Measurements from ENCODE around the gene PTPRF. TPM values are rescaled to one million over a fixed set of nuclear protein-coding genes. Genes with fewer than 3 reads are reported as not detected.

PTPRF gene
- total RNA-seq, 2 experiments from 2014 or later = 3.8 to 4.5 TPM

GRCh38 chr1:43536196-43536863, 5.6 kb downstream of the PTPRF start:
- no peak for TF ChIP-seq CTCF (IDR thresholded peaks at IDR 0.05)
- no peaks in the 10 kb centered on the region for H3K9me3 Mint-ChIP-seq
- no peak for ATAC-seq
- peaks cover 13% of the 10 kb centered on the region for H3K4me1 Mint-ChIP-seq (ENCODE audit: low read depth)
- H3K27ac Mint-ChIP-seq = no peak overlapping the region
- ChIA-PET CTCF (interaction anchor here (0.8 to 3.9 kb wide), 3 partner anchors 18 to 398 kb away, joined by 3 to 11 read pairs (median 3); partner anchors contain the start of gene ARTN), POLR2A (no interaction called here)
- no peak overlapping the region for H3K4me3 Mint-ChIP-seq
- peaks cover 14% of the 10 kb centered on the region for H3K27me3 Mint-ChIP-seq
- DNase-seq = no peak
- peaks cover 2% of the 10 kb centered on the region for H3K36me3 Mint-ChIP-seq (ENCODE audit: low read depth)
- intact Hi-C loops (cut with micrococcal nuclease) = no loop called here

- no peak for DNase-seq
- no peak overlapping the region for H3K27ac Mint-ChIP-seq
- no peak for TF ChIP-seq CTCF (IDR thresholded peaks at IDR 0.05)
- ChIA-PET POLR2A (no interaction called here), CTCF (interaction anchor here (1.0 kb wide), 1 partner anchor 25 kb away, joined by 3 read pairs; no protein-coding TSS in a partner anchor)
- H3K4me1 Mint-ChIP-seq (ENCODE audit: low read depth) = peaks cover 10% of the 10 kb centered on the region
- no peak overlapping the region for H3K4me3 Mint-ChIP-seq
- peaks cover 11% of the 10 kb centered on the region for H3K27me3 Mint-ChIP-seq
- no peaks in the 10 kb centered on the region for H3K9me3 Mint-ChIP-seq
- no peak for ATAC-seq
- no peaks in the 10 kb centered on the region for H3K36me3 Mint-ChIP-seq (ENCODE audit: low read depth)
- intact Hi-C loops (cut with micrococcal nuclease) = no loop called here
Measured at GRCh38 chr1:43536864-43537358, 6.2 kb downstream of the PTPRF start.

- H3K36me3 Mint-ChIP-seq (ENCODE audit: low read depth) = no peaks in the 10 kb centered on the region
- H3K27me3 Mint-ChIP-seq = peaks cover 5% of the 10 kb centered on the region
- H3K4me1 Mint-ChIP-seq (ENCODE audit: low read depth) = peaks cover 10% of the 10 kb centered on the region
- POLR2A ChIA-PET = no interaction called here
- H3K27ac Mint-ChIP-seq = no peak overlapping the region
- H3K9me3 Mint-ChIP-seq = no peaks in the 10 kb centered on the region
- TF ChIP-seq CTCF (IDR thresholded peaks at IDR 0.05) = no peak
- CTCF ChIA-PET = no interaction called here
- intact Hi-C loops (cut with micrococcal nuclease) = no loop called here
- ATAC-seq = no peak
- H3K4me3 Mint-ChIP-seq = no peak overlapping the region
- DNase-seq = no peak
Measured at GRCh38 chr1:43537423-43538142, 6.9 kb downstream of the PTPRF start.

- no peak for TF ChIP-seq CTCF (IDR thresholded peaks at IDR 0.05)
- ChIA-PET CTCF (no interaction called here), POLR2A (no interaction called here)
- DNase-seq (no peak), ATAC-seq (no peak)
- Mint-ChIP-seq H3K36me3 (ENCODE audit: low read depth) (no peaks in the 10 kb centered on the region), H3K9me3 (no peaks in the 10 kb centered on the region), H3K4me1 (ENCODE audit: low read depth) (peaks cover 10% of the 10 kb centered on the region), H3K4me3 (no peak overlapping the region), H3K27me3 (no peaks in the 10 kb centered on the region), H3K27ac (no peak overlapping the region)
- intact Hi-C loops (cut with micrococcal nuclease) = no loop called here
Measured at GRCh38 chr1:43538143-43538487, 7.4 kb downstream of the PTPRF start.

GRCh38 chr1:43538969-43539368, 8.3 kb downstream of the PTPRF start:
- POLR2A ChIA-PET = no interaction called here
- intact Hi-C loops (cut with micrococcal nuclease) = no loop called here

More at GRCh38 chr1:43538969-43539368, 8.3 kb downstream of the PTPRF start:
- peaks cover 10% of the 10 kb centered on the region for H3K4me1 Mint-ChIP-seq (ENCODE audit: low read depth)
- no peaks in the 10 kb centered on the region for H3K36me3 Mint-ChIP-seq (ENCODE audit: low read depth)
- no peaks in the 10 kb centered on the region for H3K9me3 Mint-ChIP-seq
- no peak overlapping the region for H3K27ac Mint-ChIP-seq
- H3K4me3 Mint-ChIP-seq = no peak overlapping the region
- TF ChIP-seq CTCF (IDR thresholded peaks at IDR 0.05) = no peak
- DNase-seq (no peak), ATAC-seq (no peak)
- CTCF ChIA-PET = no interaction called here
- no peaks in the 10 kb centered on the region for H3K27me3 Mint-ChIP-seq
